ENCODE data around the gene GSE1. TPM values are rescaled to one million over a fixed set of nuclear protein-coding genes. Genes with fewer than 3 reads are reported as not detected.

The GSE1 gene
- total RNA-seq, 2 donors from 2014 or later, result 72.6 to 96.2 TPM

- no peak for DNase-seq (ENCODE audit: low spot score)
- Histone ChIP-seq H3K36me3 (no peaks in the 10 kb centered on the region), H3K4me3 (no peak overlapping the region), H3K27ac (no peak overlapping the region), H3K4me1 (ENCODE audit: control insufficient read depth in 1 of 2, low read depth in 2 of 2) (peaks cover 19 to 31% of the 10 kb centered on the region in 2 donors), H3K27me3 (replicated peaks; ENCODE audit: insufficient read depth) (no peaks in the 10 kb centered on the region), H3K9me3 (no peaks in the 10 kb centered on the region)
- TF ChIP-seq CTCF (IDR thresholded peaks at IDR 0.05), result no peak
- ATAC-seq (ENCODE audit: insufficient number of reproducible peaks, low FRiP score, low read depth), result no peak
Observed at GRCh38 chr16:85571563-85571812, 41.6 kb upstream of the GSE1 start.

- Histone ChIP-seq H3K27me3 (replicated peaks; ENCODE audit: insufficient read depth) (no peaks in the 10 kb centered on the region), H3K4me3 (no peak overlapping the region), H3K27ac (no peak overlapping the region), H3K36me3 (no peaks in the 10 kb centered on the region), H3K9me3 (no peaks in the 10 kb centered on the region), H3K4me1 (ENCODE audit: control insufficient read depth in 1 of 2, low read depth in 2 of 2) (peaks cover 19 to 31% of the 10 kb centered on the region in 2 donors)
- no peak for TF ChIP-seq CTCF (IDR thresholded peaks at IDR 0.05)
- DNase-seq (ENCODE audit: low spot score) (no peak), ATAC-seq (ENCODE audit: insufficient number of reproducible peaks, low FRiP score, low read depth) (no peak)
Observed at GRCh38 chr16:85571813-85572619, 41.1 kb upstream of the GSE1 start.

GRCh38 chr16:85573045-85573695 is 40.0 kb upstream of the GSE1 start:
- Histone ChIP-seq H3K27me3 (replicated peaks; ENCODE audit: insufficient read depth) (no peaks in the 10 kb centered on the region), H3K36me3 (no peaks in the 10 kb centered on the region), H3K9me3 (no peaks in the 10 kb centered on the region), H3K4me1 (ENCODE audit: control insufficient read depth in 1 of 2, low read depth in 2 of 2) (peaks cover 19 to 31% of the 10 kb centered on the region in 2 donors), H3K4me3 (peak overlapping the region; percentile 59), H3K27ac (peak overlapping the region; percentile 61 to 87)
- DNase-seq (ENCODE audit: low spot score), result no peak
- no peak for ATAC-seq (ENCODE audit: insufficient number of reproducible peaks, low FRiP score, low read depth)
- TF ChIP-seq CTCF (IDR thresholded peaks at IDR 0.05), result no peak

- H3K27ac ChIP-seq, result peak overlapping the region; percentile 61 to 87
- no peak for TF ChIP-seq CTCF (IDR thresholded peaks at IDR 0.05)
- peaks cover 19 to 31% of the 10 kb centered on the region in 2 donors for H3K4me1 ChIP-seq (ENCODE audit: control insufficient read depth in 1 of 2, low read depth in 2 of 2)
- no peaks in the 10 kb centered on the region for H3K27me3 ChIP-seq (replicated peaks; ENCODE audit: insufficient read depth)
- H3K4me3 ChIP-seq, result peak overlapping the region; percentile 59
- no peak for ATAC-seq (ENCODE audit: insufficient number of reproducible peaks, low FRiP score, low read depth)
- DNase-seq (ENCODE audit: low spot score), result peak; percentile 65
- H3K36me3 ChIP-seq, result no peaks in the 10 kb centered on the region
- H3K9me3 ChIP-seq, result no peaks in the 10 kb centered on the region
Observed at GRCh38 chr16:85573696-85574641, 39.2 kb upstream of the GSE1 start.
